ENCODE measurements around the gene MACF1.
"Not testable (repeated sequence)": the region's sequence is repeated elsewhere in the genome, so short reads cannot be mapped to it uniquely, and the experiment has no call there.

MACF1 gene

DNA sequence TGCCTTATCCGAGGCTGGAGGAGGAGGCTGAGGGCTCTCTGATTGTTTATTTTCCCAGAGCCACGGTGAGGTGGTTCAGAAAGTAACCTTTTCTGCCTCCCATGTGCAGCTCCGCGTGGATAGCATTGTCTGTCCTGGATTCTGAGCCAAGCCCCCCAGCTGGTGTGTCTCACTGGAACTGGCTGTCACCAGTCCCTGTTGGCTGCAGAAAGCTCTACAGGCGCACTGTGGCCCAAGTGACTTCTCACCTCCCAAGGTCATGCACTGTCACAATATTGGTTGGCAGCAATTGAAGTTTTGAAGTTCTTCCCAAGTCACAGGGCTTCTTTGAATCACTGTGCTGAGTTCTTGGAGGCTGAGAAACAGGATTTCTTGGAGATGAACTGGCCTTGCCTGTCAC lies 295.2 kb downstream of the MACF1 start:
- no peak for DNase-seq

DNA sequence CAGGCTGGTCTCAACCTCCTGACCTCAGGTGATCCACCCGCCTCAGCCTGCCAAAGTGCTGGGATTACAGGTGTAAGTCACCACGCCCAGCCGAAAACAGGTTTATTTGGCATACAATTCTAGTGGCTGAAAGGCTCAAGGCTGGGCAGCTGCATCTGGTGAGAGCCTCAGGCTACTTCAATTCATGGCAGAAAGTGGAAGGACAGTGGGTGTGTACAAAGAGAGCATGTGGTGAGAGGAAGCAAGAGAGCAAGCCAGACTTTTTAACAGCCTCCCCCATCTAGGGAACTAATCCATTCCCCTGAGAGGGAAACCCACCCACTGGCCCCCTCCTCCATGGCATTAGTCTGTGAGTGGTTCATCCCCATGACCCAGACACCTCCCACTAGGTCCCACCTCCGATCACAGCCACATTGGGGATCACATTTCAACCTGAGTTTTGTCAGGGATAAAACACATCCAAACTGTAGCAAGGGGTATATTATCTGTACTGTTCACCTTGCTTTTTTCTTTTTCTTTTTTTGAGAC lies 296.4 kb downstream of the MACF1 start:
- DNase-seq, result no peak

DNA sequence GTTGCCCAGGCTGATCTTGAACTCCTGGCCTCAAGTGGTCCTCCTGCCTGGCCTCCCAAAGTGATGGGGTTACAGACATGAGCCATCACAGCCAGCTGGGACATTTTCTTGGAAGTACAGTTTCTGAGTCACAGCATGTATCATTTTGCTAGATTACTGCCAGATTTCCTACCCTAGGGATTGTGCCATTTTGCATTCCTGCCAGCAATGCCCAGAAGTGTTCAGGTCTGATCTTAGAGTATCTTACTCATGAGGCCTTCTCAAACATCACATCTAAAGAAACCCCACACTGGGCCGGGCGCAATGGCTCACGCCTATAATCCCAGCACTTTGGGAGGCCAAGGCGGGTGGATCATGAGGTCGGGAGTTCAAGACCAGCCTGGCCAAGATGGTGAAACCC lies 297.2 kb downstream of the MACF1 start:
- no peak for DNase-seq

DNA sequence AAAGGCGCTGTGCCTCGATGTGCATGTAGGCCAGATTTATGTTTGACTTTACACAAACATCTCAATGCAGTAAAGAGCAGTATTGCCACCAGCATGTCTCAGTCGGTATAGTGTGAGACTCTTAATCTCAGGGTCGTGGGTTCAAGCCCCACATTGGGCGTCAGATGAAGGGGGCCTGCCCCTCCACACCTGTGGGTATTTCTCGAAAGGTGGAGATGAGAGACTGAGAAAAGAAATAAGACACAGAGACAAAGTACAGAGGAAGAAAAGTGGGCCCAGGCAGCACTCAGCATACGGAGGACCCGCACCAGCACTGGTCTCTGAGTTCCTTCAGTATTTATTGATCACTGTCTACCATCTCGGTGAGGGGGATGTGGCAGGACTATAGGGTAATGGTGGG lies 299.9 kb downstream of the MACF1 start:
- not testable (repeated sequence) for DNase-seq

DNA sequence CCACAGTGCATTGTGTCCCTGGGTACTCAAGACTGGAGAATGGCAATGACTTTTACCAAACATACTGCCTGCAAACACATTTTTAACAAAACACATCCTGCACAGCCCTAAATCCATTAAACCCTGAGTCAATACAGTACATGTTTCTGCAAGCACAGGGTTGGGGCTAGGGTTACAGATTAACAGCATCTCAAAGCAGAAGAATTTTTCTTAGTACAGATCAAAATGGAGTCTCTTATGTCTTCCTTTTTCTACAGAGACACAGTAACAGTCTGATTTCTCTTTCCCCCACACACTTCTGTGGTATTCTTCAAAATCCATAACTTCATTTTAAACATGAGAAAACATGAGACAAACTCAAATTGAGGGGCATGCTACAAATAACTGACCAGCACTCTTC lies 300.8 kb downstream of the MACF1 start:
- DNase-seq, result no peak

DNA sequence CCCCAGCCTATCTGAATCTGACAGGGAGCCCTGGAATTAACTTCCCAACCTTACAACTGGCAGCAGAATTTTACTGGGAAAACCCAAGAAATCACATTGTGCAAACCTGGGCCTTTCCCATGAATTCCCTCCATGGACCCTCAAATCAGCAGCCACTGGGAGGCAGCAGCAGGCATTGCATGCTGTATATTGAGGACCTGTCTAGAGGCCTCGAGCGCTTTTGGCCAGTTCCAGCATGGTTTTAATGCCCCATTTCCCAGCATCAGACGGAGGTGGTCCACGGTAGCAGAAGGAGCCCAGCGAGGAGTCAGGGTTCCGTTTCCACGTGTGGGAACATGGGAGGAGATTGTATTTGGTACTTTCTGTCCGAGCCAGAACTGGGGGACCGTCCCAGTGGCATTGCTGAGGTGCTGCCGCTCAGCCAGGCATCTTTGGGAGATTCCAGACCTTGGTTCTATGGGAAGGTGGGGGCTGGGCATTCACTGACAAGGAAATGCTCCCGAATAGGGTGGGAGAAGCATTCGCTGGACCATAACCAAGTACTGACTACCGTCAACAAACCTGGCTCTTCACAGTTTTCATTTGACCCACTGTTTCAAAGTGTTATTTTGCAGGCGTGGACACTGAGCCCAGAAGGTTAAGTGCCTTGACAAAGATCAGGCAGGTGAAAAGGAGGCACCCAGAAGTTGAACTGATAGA lies 302.9 kb downstream of the MACF1 start:
- DNase-seq, result no peak

DNA sequence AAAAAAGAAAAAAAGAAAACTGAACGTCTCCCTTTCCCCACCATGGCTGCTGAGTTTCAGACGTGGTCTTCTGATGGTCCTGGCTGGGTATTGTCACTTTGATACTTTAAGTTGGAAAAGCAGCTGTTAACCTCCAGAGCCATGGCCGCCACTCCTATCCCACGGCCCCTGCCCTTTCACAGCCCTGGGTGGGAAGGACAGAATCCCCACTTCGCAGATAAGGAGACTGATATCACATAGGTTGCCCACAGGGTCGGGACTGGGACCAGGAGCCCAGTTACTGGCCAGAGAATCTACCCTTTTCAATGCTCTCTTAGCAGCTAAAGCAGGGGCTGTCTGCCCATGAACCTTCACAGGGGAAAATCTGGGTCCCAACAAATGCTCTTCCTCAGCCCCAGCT lies 303.8 kb downstream of the MACF1 start:
- no peak for DNase-seq

DNA sequence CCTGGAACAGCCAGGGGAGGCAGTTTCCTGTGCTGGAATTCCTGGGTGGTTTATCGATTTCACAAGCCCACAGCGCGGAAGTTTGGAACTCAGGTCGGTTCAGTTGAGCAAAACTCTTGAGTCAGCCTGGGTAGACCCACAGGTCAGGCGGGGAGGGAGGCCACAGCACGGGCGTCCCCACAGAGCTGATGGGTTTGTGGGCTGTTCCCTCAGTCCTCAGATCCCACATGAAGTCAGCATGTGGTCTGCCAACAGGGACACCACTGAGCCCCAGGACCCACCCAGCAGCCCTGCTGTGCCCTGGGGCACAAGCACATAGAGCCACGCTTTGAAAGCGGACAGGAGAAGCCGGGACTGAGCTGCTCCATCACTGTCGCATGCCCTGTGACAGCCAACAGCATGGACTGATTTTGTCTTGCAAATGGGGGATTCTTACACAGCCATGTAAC lies 304.4 kb downstream of the MACF1 start:
- DNase-seq, result peak; percentile 6

DNA sequence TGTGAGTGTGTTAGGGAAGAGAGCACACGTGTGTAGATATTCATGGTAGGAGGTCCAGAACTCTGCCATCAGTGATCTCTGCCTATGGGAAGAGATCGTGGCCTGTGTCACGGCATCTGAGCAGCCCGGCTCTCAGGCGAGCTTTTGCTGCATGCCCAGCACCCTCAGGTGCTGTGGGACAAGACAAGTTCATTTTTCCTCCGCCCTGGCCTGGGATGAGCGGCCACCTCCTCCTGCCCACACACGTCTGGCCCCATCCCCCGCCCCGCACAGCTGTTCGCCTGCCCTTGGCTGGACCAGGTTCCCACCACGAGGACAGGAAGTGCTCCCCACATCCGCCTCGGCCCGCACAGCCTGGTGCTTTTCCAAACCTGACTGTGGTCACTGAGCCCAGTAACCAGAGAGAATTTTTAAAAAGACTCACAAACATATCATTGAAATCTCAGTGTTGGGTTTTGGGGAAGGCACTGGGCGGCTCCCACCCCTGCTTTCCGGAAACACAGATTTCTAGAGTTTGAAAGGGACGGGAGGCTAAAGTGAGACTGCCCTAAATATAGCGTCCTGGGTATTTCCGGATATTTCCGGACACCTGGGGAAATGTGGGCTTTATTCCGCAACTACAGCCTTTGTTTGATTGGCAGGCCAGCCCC lies 305.0 kb downstream of the MACF1 start:
- DNase-seq, result peak; percentile 23

DNA sequence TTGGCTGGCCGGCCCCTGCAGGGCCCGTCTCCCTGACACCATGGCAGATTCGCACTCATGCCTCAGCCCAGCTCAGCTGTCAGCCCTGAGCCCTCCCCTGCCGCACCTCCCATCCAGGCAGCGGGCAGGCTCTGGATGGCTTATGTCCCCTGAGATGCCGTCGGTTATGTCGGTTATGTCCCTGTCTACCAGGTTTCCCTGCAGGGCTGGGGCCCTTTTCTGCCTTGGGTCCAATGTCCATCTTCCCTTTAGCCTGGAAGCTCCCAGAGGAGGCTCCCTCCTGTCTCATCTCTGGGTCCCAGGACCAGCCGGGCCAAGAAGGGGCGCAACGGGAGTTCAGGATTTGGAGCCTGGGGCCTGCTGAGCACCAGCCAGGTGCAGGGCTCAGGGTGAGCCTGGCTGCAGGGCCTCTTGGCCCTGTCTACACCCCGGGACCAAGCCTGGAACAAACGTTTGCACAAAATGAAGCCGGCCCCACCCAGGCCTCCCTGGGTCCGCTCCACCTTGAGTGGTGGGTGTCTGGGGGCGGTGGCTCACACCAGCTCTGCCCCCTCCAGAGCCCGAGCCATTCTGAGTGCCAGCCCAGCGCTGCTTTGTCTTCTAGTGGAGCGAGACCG lies 306.2 kb downstream of the MACF1 start:
- not testable (repeated sequence) for DNase-seq

DNA sequence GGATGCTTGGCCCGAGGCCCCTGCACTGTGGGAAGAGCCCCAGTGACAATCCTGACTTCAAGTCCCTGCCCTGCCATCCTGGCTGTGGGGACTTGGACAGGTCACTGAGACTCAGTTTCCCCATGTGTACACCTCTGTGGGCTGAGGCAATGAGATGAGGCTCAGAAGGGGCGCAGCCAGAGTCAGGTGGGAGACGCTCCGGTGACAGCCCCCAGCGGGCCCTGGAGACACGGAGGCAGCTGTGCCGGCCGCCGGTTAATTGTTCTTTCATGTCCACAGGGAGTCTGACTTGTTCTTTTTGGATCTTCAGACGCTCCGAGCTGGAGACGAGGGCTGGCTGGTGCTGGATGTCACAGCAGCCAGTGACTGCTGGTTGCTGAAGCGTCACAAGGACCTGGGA lies 307.0 kb downstream of the MACF1 start:
- DNase-seq, result not testable (repeated sequence)

DNA sequence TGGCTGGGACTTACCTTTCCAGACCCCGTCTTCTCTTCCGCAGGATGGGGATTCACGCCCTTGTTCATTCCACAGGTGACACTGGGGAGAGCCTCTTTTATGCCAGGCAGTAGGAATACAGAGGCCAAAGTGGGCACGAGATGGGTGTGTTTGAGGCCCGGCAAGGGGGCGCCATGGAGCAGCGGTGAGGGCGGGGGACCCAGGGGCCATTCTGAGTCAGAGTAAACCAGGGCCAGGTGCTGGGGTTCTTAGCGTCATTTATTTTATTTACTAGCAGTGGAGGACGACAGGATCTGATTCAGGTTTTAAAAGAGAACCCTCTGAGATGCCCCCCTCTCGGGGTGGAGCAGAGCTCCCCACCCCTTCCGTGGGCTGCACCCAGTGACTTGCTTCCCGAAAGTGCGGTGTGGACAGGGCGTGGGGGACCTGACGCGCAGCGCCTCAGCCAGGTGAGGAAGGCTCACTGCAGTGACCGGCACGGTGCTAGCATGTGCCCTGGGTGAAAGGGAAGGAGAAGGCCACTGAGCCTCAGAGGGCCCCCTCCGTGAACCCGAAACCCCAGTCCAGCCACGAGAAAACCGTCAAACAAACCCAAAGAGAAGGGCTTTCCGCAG lies 307.8 kb downstream of the MACF1 start:
- not testable (repeated sequence) for DNase-seq

DNA sequence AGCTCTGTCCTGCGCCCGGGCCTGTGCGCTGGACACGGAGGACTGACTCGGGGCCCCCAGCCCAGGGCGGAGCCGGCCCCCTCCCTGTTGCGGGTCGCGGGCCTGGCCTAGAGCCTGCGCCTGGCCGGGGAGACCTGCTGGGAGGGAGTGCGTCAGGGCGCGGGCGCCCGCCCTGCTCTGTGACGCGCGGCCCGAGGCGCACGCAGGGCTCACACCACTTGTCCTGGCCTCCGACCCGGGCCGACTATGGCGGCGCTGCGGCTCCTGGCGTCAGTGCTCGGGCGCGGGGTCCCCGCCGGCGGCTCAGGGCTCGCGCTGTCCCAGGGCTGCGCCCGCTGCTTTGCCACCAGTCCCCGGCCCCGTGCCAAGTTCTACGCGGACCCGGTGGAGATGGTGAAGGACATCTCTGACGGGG lies 310.2 kb downstream of the MACF1 start:
- not testable (repeated sequence) for DNase-seq

DNA sequence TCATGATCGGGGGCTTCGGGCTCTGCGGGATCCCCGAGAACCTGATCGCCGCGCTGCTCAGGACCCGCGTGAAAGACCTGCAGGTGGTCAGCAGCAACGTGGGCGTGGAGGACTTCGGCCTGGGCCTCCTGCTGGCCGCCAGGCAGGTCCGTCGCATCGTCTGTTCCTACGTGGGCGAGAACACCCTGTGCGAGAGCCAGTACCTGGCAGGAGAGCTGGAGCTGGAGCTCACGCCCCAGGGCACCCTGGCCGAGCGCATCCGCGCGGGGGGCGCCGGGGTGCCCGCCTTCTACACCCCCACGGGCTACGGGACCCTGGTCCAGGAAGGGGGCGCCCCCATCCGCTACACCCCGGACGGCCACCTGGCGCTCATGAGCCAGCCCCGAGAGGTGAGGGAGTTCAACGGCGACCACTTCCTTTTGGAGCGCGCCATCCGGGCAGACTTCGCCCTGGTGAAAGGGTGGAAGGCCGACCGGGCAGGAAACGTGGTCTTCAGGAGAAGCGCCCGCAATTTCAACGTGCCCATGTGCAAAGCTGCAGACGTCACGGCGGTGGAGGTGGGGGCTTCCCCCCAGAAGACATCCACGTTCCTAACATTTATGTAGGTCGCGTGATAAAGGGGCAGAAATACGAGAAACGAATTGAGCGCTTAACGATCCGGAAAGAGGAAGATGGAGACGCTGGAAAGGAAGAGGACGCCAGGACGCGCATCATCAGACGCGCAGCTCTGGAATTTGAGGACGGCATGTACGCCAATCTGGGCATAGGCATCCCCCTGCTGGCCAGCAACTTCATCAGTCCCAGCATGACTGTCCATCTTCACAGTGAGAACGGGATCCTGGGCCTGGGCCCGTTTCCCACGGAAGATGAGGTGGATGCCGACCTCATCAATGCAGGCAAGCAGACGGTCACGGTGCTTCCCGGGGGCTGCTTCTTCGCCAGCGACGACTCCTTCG lies 310.9 kb downstream of the MACF1 start:
- DNase-seq, result peak; percentile 15

DNA sequence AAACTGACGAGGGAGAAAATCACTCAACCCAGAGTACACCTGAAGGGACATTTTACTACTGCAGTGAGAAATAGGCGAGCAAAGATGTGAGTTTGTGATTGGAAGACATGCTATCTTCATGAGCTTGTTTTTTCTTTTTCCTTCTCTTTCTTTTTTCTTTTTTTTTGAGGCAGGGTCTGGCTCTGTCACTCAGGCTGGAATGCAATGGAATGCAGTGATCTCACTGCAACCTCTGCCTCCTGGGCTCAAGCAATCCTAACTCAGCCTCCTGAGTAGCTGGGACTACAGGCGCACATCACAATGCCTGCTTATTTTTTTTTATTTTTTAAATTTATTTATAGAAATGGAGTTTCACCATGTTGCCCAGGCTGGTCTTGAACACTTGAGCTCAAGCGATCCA lies 312.3 kb downstream of the MACF1 start:
- DNase-seq, result not testable (repeated sequence)

DNA sequence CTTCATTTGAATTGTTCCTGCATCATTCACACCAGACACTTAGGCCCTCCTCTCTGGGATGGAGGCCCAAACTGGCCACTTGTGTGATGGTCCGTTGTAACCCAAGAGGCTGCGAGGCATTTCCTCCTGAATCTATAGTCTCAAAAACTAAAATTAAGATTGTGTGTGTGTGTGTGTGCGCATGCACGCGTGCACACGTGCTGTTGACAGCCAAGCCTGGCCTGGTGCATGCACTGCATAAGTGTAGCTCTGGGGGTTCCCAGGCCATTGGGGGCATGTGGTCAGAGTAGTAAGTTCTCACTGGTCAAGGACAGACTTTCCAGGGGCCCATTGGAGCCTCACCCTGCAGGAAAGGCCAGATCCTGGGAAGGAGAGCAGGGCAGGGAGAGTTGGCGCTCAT lies 313.4 kb downstream of the MACF1 start:
- DNase-seq, result not testable (repeated sequence)

DNA sequence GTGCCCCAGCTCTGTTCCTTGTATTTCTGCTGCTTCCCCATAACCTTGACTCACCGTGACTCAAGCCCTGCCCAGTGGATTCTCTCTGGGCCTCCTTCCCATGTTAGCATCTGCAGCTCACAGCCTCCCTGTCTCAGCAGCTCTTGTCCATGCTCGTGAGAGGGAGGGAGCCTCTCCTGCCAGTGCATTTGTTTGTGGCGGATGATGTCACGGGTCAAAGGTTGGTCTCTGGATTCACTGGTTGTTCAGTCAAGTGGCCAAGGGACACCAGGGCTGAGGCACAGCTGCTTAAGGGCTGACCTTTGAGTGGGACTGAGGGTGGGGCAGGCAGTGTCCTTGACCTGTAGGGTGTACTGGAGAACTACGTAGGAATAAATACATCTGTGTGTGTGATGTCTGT lies 314.9 kb downstream of the MACF1 start:
- not testable (repeated sequence) for DNase-seq

DNA sequence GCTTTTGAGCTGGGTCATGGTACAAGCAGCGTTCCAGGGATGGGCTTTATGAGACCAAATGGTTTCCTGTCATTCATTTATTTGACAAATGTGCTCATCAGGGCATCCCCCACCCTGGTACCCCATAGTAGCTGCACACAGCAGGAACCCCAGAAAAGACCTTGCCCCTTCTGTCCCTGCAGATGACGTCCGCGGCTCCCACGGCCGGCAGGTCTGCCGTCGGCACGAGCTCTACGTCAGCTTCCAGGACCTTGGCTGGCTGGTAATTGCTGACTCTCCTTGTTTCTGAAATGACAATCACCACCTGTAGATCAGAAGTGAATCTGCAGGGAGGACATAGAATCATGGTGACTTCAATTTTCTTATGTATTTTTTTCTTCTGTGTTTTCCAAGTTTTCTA lies 317.7 kb downstream of the MACF1 start:
- DNase-seq, result not testable (repeated sequence)

DNA sequence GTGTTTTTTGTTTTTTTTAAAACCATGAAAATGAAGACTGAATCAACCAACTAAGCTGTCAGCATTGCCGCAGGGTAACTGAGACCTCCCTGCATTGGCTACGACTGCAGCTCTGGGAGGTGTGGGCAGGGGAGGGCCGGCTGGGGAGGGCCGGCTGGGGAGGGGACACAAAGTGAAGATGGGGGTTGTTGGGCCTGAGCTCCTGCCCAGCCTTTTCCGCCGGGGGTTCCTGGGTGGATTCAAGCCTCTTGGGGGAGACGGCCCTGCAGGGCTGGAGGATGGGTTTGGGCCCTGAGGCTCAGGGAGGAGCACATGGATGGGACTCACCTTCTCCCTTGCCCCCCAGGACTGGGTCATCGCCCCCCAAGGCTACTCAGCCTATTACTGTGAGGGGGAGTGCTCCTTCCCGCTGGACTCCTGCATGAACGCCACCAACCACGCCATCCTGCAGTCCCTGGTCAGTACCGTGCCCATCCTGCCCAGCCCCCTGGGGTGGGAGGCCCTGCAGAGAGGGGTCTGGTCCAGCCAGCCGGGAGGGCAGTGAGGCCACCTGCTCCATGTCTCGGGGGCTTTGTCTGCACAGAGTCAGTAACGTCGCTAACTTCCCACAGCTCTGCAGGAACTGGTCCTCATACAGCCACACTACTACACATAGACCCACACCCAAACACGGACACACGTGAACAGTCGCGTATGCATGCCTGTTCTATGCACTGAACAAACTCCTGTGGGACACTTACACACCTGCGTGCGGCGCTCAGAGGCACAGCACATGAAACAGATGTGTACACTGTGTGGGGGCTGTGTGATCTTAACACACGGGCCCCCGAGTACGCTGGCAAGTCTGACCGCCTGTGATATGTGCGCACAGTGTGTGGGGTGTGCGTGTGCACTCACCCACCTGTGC lies 318.4 kb downstream of the MACF1 start:
- DNase-seq, result no peak

DNA sequence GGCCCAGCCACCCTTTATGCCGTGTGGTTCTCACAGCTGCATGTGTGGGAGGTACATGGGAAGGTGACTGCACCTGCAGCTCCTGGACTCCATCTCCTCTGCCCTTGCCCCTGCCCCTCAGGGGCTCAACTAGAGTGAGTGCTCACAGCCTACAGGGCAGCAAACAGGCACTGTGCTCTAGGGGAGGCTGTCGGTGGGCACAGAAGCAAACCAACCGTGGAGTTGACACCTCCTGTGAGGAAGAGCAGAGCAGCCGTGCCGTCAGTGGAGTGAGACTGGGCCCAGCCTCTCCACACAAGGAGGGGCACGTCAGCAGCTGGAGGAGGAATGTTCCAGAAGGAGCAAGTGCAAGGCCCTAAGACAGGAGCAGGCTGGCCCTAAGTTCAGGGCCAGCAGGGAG lies 319.7 kb downstream of the MACF1 start:
- DNase-seq, result no peak
